CD4-positive, alpha-beta T cell treated with Interleukin-6 for 4 hours (primary cell): ENCODE results near the gene ZNF593.

Source experiments
- DNase-seq: peaks from one replicate; pipeline ENCODE4 v3.0.0-alpha.2; 2020; ENCODE audit warnings: mixed read lengths

Gene ZNF593

GRCh38 chr1:26169669-26170471 lies at the start of gene ZNF593:
Gene ZNF593, plus strand, starts transcription at chr1:26169908. Its CDS starts 76 bp downstream, at chr1:26169984.
- peak; percentile 88 for DNase-seq

DNA sequence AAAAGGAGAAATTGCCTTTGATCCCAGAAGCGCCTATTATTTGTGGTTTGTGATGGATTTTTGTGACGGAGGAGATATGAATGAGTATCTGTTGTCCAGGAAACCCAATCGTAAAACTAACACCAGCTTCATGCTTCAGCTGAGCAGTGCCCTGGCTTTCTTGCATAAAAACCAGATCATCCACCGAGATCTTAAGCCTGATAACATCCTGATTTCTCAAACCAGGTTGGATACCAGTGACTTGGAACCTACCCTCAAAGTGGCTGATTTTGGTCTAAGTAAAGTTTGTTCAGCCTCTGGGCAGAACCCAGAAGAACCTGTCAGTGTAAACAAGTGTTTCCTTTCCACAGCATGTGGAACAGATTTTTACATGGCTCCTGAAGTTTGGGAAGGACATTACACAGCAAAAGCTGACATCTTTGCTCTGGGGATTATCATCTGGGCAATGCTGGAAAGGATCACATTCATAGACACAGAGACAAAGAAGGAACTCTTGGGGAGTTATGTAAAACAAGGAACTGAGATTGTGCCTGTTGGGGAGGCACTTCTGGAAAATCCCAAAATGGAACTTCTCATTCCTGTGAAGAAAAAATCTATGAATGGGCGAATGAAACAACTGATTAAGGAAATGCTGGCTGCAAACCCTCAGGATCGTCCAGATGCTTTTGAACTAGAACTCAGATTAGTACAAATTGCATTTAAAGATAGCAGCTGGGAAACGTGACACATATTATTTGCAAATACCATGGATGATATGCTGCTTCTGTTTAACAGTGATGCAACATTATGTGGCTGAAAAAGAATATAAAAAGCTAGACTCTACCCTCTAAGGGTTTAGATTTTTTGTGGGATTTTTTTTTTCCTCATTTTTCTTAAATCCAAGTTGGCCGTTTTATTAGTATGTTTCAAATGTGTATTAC lies 47.6 kb upstream of the ZNF593 start:
- no peak for DNase-seq

DNA sequence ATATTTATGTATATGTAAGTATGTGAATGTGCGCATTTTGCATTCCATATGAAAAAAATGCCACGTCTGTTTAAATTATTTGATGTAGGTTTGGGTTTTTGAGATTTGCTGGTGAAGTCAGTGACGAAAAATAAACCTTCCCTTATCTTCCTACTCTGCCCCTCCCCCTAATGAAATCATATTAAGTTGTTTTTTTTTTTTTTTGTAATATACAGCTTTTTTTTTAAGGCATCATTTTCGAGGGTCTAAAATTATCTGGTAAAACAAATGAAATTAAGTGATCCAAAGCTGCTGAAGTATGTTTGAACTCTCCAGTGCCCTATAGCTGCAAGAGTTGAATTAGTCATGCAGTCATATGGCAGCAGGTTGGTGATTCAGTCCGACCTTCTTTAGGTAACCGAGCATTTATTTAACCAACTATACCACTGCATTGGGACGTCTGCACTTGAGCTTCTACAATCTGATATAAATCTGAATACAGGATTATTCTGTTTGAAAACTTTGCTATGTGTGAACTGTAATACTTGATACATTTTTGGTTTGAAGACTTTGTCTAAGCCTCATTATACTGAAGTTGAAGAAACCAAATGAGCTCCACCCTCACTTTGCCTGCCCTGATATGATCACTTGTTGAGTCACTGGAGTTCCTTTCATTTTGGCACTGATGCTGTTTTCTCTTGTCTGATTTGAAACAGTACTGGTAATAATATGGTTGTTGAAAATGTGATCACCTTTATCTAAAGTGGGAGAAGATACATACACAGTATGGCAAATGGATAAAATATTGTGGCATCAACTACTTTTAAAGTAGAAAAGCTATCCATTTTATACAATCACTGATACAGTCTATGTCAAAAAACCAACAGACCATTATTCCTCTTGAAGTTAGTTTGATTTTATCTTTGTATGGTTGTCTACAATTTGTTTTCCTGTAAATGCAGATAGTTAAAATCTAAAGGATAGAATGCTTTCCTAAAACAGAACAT lies 46.4 kb upstream of the ZNF593 start:
- DNase-seq: peak; percentile 33

DNA sequence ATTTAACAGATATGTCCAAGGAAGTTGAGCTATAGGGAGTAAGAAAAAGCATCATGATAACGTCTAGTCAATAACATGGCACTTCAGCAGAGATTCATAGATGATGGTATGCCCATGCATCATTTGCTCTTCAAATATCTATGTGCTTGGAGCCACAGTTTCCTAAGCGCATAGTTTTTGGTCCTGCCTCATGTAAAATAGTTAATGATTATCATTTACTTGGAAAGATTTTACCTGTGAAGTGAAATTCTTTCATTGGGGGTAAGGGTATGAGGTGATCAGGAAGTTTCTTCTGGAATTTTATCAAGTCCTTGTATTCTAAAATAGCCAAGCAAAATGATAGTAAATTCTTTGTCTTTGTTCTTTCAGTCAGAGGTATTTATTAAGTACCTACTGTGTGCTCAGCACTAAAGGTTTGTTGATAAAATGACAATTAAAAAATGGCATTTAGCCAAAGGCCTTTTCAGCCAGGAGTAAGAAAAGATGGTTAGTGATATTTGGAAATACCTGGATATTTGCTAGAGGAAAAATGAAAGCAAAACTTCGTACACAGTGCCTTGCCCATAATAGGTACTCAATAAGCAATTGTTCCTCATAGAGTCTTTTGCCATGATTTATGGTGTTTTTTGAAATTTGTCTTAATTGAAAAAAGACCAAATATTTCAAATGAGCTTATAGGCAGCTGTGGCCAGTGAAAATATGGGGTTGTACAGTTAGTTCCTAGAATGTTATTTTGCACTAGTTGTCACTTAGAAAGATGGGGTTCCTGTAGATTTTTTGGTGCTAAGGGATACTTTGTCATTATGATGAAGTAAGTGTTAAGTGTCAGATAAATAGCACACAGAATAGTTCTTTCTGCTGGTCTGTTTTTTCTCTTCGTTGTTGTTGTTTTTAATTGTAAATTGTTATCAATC lies 45.0 kb upstream of the ZNF593 start:
- no peak for DNase-seq

DNA sequence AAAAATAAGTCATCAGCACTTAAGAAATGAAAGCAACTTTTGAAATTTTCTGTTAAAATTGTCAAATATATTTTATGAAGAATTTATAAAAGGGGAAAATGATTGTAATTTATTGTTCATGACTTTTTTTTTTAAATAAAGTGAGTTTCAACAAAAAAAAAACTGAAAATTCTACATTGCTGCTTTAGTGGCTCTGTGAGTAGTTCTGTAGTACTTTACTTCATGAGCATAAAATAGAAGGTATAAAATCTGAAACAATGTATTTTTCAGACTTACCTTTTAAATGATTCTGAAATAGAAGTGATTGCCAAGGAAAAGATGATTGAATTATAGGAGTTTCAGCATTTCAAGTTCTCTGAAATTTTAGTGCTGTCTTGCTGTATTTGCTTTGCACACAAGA lies 44.3 kb upstream of the ZNF593 start:
- DNase-seq: no peak

DNA sequence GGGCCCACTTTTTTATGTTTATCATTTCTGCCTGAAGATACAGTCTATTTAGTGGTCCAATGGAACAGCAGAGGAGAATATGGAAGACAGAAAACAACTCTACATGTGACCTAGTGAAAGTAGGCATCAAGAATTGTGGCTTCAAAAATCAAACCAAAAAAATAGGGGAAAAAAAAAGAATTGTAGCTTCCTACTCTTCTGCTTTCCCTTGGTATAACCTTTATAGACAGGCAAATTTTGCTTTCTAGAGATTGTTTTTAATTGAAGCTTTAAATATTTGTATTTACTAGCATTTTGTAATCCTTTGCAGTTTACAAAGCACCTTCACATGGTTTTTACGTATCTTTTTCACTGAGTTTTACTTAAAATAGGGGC lies 43.8 kb upstream of the ZNF593 start:
- no peak for DNase-seq

DNA sequence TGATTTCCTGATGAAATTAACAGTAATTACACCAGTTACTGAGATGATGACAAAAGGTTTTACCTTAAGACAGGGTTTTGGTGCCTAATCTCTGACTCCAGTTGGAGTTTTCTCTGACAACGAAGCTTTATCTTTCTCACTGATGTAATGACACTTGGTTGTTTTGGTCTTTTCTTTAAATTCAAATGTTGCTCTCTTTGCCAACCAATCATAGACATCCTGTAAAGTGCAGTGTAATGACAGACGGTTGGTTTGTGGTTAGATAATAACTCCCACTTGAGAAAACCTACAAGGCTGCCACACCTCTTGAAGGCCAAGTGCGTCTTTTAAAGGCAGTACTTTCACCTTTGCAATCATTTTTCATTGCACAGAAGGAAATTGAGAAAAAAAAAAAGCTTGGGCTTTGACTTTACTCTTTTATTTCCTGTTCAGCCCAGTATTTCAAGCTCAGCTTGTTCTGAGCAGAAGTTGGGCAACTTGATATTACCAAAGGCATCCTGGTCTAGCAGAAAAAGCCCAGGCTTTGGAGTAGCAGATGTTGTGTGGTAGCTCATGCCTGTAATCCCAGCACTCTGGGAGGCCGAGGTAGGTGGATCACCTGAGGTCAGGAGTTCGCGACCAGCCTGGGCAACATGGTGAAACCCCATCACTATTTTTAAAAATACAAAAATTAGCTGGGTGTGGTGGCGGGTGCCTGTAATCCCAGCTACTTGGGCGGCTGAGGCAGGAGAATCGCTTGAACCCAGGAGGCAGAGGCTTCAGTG lies 43.2 kb upstream of the ZNF593 start:
- DNase-seq: peak; percentile 67

- DNase-seq: peak; percentile 45
Observed at GRCh38 chr1:26127235-26128163, 42.2 kb upstream of the ZNF593 start.

- no peak for DNase-seq
Observed at GRCh38 chr1:26129778-26130177, 39.9 kb upstream of the ZNF593 start.

DNA sequence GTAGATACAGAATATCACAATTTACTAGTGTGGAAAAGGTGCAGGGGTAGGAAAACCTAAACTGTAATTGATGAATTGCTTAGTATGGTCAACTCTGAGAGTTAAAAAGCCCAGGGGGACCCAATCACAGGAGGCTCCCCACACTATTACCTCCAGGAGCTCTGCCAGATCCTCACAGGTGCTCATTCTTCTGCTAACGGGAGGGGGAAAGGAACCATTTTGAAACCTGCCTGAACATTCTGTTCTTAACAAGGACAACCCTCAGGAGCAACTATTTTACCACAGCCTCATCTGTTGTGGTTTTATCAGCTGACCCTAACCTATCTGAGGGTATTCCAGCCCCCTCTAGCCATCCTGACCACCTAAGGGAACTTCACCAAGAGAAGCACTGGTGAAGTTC lies 39.0 kb upstream of the ZNF593 start:
- DNase-seq: no peak

- no peak for DNase-seq
Observed at GRCh38 chr1:26132128-26132833, 37.4 kb upstream of the ZNF593 start.

DNA sequence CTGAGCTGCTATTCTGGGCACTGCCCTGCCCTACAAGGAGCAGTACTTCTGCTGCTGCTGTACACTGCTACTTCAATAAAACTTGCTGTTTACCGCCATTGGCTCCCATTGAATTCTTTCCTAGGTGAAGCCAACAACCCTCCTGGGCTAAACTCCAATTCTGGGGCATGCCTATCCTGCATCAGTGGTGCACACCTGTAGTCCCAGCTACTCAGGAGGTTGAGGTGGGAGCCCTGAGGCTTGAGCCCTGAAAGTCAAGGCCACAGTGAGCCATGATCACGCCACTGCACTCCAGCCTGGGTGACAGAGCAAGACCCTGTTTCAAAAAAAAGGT lies 36.9 kb upstream of the ZNF593 start:
- DNase-seq: no peak

DNA sequence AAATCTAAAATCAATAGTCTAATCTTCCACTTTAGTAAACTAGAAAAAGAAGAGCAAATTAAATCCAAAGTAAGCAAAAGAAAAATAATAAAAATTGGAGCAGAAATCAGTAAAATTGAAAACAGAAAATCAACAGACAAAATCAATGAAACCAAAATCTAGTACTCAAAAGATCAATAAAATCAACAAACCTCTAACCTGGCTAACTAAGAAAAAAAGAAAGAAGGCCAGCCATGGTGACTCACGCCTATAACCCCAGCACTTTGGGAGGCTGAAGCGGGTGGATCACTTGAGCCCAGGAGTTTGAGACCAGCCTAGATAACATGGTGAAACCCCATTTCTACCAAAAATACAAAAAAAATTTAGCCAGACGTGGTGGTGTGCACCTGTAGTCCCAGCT lies 35.2 kb upstream of the ZNF593 start:
- DNase-seq: no peak

DNA sequence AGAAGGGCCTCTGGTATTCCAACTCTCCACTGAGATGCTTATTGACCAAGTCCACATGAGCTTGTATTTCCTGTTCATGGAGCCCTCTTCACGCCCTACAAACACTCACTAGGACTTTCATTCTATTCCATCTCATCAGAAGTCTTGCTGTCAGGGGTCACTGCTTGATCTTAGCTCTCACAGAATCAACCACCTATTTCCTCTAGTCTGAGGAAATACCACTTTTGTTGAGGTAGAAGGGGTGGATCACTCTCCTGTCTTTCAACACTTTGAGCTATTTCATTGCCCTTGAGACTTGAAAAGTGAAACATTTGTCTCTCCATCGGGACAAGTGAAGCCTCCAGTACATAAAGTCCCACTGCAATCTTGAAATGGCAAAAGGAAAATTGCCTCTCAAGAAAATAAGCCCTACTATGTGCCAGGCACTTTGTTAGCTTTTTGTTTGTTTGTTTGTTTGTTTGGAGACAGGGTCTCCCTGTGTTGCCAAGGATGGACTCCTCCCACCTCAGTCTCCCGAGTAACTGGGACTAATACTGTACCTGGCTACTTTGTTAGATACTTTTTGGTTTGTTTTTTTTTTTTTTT lies 30.6 kb upstream of the ZNF593 start:
- no peak for DNase-seq

GRCh38 chr1:26142159-26142558 lies 27.5 kb upstream of the ZNF593 start:
- DNase-seq: no peak

GRCh38 chr1:26145041-26145959 lies 24.4 kb upstream of the ZNF593 start:
- peak; percentile 89 for DNase-seq

DNA sequence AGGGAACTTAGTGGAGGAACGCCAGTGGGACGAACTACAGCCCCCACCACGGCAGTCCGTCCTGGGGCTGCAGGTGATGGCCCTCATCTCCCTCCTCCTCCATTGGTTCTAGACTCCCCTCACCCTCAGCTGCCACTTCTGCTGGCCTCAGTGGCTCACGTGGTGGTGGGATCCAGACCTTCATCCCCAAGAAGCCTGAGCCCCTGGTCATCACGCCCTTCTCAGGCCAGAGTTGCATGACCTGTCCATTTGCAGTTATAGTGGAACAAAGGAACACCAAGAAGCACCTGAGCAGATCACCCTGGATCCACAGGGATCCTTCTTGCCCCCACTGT lies 23.8 kb upstream of the ZNF593 start:
- no peak for DNase-seq

- DNase-seq: no peak
Observed at GRCh38 chr1:26148887-26149286, 20.8 kb upstream of the ZNF593 start.
